HG03159 (cell line): ENCODE measurements around the gene EIF5A2.
"Not testable (repeated sequence)": the region's sequence is repeated elsewhere in the genome, so short reads cannot be mapped to it uniquely, and the experiment has no call there.

Source experiments
- ATAC-seq: cut with Tn5 transposase; IDR thresholded peaks from one replicate; pipeline ENCODE4 v1.9.1; 2021; ENCODE audit warnings: mild to moderate bottlenecking, moderate library complexity; ENCODE audit not compliant: unreplicated experiment

Gene EIF5A2

DNA sequence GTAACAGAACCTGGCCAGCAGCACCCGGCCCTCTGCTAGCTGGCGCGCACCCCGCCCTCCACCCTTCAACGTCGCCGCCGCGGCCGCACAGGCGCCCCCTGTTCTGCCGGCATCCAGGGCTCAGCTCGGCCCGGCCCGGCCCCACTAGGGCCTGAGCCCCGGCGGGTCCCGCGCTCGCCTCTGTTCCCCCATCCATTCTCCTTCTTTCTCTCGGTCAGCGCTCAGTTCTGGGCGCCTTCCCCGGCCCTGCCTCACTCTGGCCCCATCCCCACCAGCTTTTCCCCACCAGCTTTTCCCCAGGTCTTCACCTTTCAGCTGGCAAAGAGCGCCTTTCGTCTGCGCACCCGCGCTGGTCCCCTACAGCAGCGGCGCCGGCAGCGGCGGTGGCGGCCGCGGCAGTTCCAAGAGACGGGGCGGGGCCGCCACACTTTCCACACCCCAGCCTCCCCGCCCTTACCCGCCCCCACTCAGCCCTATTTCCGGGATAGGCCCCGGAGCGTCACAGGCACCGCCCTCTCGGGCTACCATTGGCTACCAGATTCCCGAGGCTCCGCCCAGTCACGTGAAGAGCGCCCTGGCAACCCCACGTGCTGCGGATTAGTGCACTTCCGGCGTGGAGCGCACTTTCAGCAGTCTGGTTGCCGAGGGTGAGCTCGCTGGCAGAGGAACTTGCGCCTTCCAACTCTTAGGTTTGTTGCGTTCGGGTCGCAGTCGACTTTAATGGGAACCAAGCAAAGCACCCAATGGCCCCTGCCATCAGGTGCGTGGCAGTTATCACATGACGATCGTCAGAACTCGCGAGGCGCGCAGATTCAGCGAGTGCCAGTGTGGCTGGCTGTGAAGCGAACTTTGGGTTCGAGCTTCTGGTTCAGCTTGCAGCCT, at the start of gene EIF5A2:
Gene EIF5A2, minus strand, starts transcription at position 403 of the 882 bp plus-strand sequence. CDS start 831 bp downstream, outside the sequence.
- ATAC-seq = peak; percentile 95

DNA sequence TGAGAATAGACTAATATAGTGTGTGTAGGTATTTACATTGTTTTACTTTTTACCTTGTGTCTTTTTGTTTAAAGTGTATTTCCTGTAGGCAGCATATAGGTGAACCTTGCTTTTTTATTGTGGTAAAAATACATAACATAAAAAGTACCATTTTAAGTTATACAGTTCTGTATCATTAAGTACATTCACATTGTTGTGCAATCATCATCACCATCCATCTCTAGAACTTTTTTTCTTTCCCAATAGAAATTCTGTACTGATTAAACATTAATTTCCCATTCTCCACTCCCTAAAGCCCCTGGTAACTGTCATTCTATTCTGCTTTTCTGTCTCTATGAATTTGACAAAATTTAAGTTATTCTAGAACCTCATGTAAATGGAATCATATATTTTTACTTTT, 48.2 kb upstream of the EIF5A2 start:
- no peak for ATAC-seq

GRCh38 chr3:170953736-170954135, 45.3 kb upstream of the EIF5A2 start:
- ATAC-seq = no peak

- no peak for ATAC-seq
Measured at GRCh38 chr3:170953229-170953628, 44.8 kb upstream of the EIF5A2 start.

- no peak for ATAC-seq
Measured at GRCh38 chr3:170949211-170949610, 40.8 kb upstream of the EIF5A2 start.

GRCh38 chr3:170947018-170947769, 38.8 kb upstream of the EIF5A2 start:
- ATAC-seq = no peak

- no peak for ATAC-seq
Measured at GRCh38 chr3:170942011-170942410, 33.6 kb upstream of the EIF5A2 start.

GRCh38 chr3:170941551-170941950, 33.1 kb upstream of the EIF5A2 start:
- ATAC-seq = no peak

DNA sequence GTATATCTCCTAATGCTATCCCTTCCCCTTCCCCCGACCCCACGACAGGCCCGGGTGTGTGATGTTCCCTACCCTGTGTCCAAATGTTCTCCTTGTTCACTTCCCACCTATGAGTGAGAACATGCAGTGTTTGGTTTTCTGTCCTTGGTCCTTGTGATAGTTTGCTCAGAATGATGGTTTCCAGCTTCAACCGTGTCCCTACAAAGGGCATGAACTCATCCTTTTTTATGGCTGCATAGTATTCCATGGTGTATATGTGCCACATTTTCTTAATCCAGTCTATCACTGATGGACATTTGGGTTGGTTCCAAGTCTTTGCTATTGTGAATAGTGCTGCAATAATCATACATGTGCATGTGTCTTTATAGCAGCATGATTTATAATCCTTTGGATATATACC, 24.6 kb upstream of the EIF5A2 start:
- not testable (repeated sequence) for ATAC-seq

- not testable (repeated sequence) for ATAC-seq
Measured at GRCh38 chr3:170923553-170923952, 15.1 kb upstream of the EIF5A2 start.

DNA sequence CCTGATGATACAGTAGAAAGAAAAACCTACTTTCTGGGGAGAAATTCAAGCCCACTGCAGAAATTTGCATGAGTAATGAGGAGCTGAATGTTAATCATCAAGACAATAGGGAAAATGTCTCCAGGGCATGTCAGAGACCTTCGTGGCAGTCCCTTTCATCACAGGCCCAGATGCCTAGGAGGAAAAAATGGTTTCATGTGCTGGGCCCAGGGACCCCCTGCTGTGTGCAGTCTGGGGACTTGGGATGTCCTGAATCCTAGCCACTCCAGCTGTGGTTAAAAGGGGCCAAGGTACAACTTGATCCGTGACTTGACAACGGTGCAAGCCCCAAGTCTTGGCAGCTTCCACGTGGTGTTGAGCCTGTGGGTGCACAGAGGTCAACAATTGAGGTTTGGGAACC, 10.3 kb upstream of the EIF5A2 start:
- ATAC-seq = no peak

DNA sequence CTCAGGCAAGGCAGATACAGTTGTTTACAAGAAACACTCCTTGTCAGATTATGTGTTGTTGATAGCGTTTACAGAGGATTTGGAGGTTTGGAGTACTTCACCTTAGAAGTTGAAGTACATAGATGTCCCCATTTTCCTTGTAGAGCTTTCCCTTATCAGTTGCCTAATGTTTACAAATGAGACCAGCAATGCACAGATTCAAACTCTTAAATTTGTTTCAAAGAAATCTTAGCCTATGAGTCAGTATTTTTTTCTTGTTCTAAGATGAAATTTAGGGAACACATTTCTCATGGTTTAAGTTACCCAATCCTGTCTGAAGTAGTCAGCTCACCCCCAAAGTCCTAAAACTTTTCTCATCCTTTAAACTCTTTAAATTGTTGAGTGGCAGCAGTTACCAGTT, 6.3 kb upstream of the EIF5A2 start:
- ATAC-seq = no peak

DNA sequence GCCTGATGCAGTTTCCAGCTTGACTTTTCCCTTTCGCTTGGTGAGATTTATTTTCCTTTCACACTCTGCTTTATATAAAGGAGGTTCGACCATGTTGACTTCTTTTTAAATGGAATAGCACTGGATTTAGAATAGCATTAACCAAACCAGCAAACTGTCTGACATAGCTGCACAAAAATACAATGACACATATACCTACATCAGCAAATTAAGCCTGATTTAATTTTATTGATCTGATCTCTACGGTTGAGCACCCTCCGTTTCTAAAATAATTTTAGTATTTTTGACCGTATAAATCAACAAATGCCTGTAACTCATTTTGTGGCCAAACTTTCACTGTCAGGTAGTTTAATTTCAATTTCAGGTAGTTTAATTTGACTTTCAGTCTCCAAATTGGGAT, 5.8 kb upstream of the EIF5A2 start:
- no peak for ATAC-seq

DNA sequence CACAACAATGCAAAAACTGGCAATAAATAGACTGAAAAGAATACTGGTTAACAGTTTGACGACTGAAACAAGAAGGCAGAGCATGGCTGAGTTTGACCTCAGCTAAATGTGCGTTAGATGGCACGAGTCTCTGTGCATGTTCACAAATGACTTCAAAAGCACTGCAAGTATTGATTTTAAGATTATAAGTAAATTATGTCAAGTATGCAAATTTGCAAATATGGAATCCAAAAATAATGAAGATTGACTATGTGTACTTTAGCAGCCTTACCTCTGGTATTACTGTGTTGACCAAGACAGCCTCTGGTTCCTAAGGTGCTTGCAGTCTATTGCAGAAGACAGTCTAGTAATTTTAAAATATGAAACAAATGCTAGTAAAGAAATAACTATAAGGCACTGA, 2.6 kb upstream of the EIF5A2 start:
- no peak for ATAC-seq

- ATAC-seq = no peak
Measured at GRCh38 chr3:170910542-170910941, 2.1 kb upstream of the EIF5A2 start.

DNA sequence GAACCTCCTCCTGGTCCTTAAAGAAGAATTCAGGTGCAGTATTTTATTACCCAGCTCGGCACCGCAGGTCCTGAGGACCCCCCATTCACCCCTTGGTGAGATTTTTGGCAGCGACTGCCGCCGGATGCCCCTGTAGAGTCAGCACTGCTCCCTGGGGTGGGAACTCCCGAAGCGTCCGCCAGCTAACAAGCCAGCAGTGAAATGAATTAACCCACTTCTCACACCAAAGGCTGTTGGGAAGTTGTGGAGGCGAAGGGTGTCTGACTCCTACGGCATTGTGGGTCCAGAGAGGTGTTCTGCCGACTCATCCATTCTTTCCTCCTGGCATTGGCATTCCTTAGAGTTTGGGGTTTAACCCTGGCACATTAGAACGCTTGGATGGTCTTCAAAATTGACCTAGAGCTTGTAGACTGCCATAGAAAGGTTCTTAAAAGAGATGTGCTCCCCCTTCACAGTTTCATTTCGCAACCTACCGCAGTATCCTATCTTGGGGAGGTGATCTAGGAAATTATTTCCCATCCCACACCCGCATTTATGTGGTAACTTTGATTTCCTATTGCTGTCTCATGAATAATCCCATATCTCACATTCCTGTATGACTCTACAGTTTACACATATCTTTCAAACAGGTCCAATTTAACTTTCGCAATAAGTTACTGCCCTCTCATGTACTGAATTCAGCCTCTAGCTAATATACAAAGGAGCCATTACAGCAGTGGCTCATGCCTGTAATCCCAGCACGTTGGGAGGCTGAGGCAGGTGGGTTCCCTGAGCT, 879 bp upstream of the EIF5A2 start:
- no peak for ATAC-seq

- peak; percentile 6 for ATAC-seq
Measured at GRCh38 chr3:170907637-170908234, 701 bp downstream of the EIF5A2 start.

GRCh38 chr3:170905862-170906261, 2.6 kb downstream of the EIF5A2 start:
- ATAC-seq = no peak

GRCh38 chr3:170903123-170903522, 5.3 kb downstream of the EIF5A2 start:
- ATAC-seq = no peak

DNA sequence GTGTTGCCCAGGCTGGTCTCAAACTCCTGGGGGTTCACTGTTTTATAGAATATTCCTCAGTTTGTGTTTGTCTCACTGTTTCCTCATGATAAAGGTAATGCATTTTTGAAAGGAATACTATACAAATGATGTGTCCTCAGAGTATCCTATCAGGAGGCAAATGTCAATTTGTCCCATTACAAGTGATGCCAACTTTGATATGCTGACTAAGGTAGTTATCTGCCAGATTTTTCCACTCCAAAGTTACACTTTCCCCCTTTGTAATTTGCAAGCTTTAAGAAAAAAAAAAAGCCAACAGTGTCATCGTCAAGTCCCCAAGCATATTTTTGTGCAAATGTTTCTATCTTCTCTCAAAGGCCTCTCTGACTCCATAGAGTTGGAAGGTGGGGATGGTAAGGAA, 9.0 kb downstream of the EIF5A2 start:
- ATAC-seq = no peak

DNA sequence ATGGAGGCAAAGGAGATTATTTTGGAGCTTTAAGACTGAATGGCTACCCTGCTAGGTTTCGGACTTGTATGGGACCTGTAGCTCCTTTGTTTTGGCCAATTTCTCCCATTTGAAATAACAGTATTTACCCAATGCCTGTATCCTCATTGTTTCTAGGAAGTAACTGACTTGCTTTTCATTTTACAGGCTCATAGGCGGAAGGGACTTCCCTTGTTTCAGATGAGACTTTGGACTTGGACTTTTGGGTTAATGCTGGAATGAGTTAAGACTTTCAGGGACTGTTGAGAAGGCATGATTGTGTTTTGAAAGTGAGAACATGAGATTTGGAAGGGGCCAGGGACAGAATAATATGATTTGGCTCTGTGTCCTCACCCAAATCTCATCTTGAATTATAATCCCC, 10.5 kb downstream of the EIF5A2 start:
- no peak for ATAC-seq
